ENCODE measurements around the gene VAV2. TPM values are rescaled to one million over a fixed set of nuclear protein-coding genes. Genes with fewer than 3 reads are reported as not detected.
"Not testable (repeated sequence)": the region's sequence is repeated elsewhere in the genome, so short reads cannot be mapped to it uniquely, and the experiment has no call there.

The VAV2 gene
- polyA plus RNA-seq, 2 of the 4 experiments (the other 2 are of a cell fraction): 9.8 to 21.4 TPM

DNA sequence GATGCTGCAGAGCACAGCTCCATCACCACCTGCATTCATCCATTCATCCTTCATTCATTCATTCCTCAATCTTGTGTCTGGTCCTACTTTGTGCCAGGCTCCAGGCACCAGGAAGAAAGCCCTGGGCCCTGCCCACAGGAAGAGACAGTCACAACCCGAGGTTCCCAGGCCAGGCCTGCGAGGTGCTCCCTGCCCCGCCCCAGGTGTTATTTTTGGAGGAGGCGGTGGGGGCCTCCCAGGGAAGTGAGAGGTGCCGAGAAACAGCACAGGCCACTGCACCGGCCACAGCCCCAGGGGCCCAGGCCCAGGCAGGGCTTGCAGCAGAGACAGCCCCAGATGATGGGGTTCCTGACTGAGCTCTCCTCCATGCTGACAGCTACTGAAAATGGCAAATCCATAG, 33.4 kb downstream of the VAV2 start:
- H3K9me3 ChIP-seq: no peaks in the 10 kb centered on the region
- no peak overlapping the region for H3K27ac ChIP-seq
- no peak overlapping the region for H3K4me3 ChIP-seq
- 63% methylated on average over 6 of the region's 6 CpGs for WGBS (ENCODE audit: missing lambda C conversion rate)
- peaks cover 9% of the 10 kb centered on the region; the same call in 1 of the 3 replicates for H3K4me1 ChIP-seq
- no peak for ATAC-seq
- POLR2A ChIA-PET: no interaction called here
- CTCF ChIA-PET: interaction anchor here (1.0 kb wide), 1 partner anchor 49 kb away, joined by 3 read pairs; no protein-coding TSS in a partner anchor
- TF ChIP-seq, protein P1, sequence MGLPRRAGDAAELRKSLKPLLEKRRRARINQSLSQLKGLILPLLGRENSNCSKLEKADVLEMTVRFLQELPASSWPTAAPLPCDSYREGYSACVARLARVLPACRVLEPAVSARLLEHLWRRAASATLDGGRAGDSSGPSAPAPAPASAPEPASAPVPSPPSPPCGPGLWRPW (IDR thresholded peaks at IDR 0.05): no peak
- no peak for TF ChIP-seq SREBF2 (IDR thresholded peaks at IDR 0.05)
- TF ChIP-seq NFE2L2 (conservative IDR thresholded peaks at IDR 0.05; ENCODE audit: low read length): no peak
- TF ChIP-seq NR3C1 (IDR thresholded peaks at IDR 0.05): no peak
- no peak for TF ChIP-seq HOXB13 (CRISPR knock-in tag; IDR thresholded peaks at IDR 0.05; ENCODE audit: low read depth)
- TF ChIP-seq HDAC2 (IDR thresholded peaks at IDR 0.05): no peak
- TF ChIP-seq, protein P2, sequence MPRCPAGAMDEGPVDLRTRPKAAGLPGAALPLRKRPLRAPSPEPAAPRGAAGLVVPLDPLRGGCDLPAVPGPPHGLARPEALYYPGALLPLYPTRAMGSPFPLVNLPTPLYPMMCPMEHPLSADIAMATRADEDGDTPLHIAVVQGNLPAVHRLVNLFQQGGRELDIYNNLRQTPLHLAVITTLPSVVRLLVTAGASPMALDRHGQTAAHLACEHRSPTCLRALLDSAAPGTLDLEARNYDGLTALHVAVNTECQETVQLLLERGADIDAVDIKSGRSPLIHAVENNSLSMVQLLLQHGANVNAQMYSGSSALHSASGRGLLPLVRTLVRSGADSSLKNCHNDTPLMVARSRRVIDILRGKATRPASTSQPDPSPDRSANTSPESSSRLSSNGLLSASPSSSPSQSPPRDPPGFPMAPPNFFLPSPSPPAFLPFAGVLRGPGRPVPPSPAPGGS (IDR thresholded peaks at IDR 0.05): no peak
- TF ChIP-seq CBX2 (IDR thresholded peaks at IDR 0.05; ENCODE audit: borderline replicate concordance, low read depth): no peak
- TF ChIP-seq, protein P3, sequence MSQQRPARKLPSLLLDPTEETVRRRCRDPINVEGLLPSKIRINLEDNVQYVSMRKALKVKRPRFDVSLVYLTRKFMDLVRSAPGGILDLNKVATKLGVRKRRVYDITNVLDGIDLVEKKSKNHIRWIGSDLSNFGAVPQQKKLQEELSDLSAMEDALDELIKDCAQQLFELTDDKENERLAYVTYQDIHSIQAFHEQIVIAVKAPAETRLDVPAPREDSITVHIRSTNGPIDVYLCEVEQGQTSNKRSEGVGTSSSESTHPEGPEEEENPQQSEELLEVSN (IDR thresholded peaks at IDR 0.05; ENCODE audit: borderline replicate concordance, low read depth): no peak
- no peak for TF ChIP-seq CBX8 (IDR thresholded peaks at IDR 0.05)
- no peak for TF ChIP-seq RARB (CRISPR knock-in tag; IDR thresholded peaks at IDR 0.05)
- TF ChIP-seq FOXS1 (CRISPR knock-in tag; IDR thresholded peaks at IDR 0.05): no peak
- TF ChIP-seq, protein P4, sequence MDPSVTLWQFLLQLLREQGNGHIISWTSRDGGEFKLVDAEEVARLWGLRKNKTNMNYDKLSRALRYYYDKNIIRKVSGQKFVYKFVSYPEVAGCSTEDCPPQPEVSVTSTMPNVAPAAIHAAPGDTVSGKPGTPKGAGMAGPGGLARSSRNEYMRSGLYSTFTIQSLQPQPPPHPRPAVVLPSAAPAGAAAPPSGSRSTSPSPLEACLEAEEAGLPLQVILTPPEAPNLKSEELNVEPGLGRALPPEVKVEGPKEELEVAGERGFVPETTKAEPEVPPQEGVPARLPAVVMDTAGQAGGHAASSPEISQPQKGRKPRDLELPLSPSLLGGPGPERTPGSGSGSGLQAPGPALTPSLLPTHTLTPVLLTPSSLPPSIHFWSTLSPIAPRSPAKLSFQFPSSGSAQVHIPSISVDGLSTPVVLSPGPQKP (IDR thresholded peaks at IDR 0.05; ENCODE audit: low read depth, low read length): no peak
- TF ChIP-seq EHF (CRISPR knock-in tag; IDR thresholded peaks at IDR 0.05): no peak
- no peak for TF ChIP-seq JUN (IDR thresholded peaks at IDR 0.05)
- TF ChIP-seq, protein P5, sequence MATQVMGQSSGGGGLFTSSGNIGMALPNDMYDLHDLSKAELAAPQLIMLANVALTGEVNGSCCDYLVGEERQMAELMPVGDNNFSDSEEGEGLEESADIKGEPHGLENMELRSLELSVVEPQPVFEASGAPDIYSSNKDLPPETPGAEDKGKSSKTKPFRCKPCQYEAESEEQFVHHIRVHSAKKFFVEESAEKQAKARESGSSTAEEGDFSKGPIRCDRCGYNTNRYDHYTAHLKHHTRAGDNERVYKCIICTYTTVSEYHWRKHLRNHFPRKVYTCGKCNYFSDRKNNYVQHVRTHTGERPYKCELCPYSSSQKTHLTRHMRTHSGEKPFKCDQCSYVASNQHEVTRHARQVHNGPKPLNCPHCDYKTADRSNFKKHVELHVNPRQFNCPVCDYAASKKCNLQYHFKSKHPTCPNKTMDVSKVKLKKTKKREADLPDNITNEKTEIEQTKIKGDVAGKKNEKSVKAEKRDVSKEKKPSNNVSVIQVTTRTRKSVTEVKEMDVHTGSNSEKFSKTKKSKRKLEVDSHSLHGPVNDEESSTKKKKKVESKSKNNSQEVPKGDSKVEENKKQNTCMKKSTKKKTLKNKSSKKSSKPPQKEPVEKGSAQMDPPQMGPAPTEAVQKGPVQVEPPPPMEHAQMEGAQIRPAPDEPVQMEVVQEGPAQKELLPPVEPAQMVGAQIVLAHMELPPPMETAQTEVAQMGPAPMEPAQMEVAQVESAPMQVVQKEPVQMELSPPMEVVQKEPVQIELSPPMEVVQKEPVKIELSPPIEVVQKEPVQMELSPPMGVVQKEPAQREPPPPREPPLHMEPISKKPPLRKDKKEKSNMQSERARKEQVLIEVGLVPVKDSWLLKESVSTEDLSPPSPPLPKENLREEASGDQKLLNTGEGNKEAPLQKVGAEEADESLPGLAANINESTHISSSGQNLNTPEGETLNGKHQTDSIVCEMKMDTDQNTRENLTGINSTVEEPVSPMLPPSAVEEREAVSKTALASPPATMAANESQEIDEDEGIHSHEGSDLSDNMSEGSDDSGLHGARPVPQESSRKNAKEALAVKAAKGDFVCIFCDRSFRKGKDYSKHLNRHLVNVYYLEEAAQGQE (IDR thresholded peaks at IDR 0.05): no peak
- TF ChIP-seq, protein P6, sequence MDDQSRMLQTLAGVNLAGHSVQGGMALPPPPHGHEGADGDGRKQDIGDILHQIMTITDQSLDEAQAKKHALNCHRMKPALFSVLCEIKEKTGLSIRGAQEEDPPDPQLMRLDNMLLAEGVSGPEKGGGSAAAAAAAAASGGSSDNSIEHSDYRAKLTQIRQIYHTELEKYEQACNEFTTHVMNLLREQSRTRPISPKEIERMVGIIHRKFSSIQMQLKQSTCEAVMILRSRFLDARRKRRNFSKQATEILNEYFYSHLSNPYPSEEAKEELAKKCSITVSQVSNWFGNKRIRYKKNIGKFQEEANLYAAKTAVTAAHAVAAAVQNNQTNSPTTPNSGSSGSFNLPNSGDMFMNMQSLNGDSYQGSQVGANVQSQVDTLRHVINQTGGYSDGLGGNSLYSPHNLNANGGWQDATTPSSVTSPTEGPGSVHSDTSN (IDR thresholded peaks at IDR 0.05): no peak
- TF ChIP-seq POLR2A (IDR thresholded peaks at IDR 0.05; ENCODE audit: low read length): no peak
- TF ChIP-seq RCOR1 (IDR thresholded peaks at IDR 0.05; ENCODE audit: low read depth, low read length): no peak
- no peak for FAIRE-seq
- no peak overlapping the region for H3K4me2 ChIP-seq
- DNase-seq (ENCODE audit: low read depth in 1 of 2, low spot score in 1 of 2): no peak

DNA sequence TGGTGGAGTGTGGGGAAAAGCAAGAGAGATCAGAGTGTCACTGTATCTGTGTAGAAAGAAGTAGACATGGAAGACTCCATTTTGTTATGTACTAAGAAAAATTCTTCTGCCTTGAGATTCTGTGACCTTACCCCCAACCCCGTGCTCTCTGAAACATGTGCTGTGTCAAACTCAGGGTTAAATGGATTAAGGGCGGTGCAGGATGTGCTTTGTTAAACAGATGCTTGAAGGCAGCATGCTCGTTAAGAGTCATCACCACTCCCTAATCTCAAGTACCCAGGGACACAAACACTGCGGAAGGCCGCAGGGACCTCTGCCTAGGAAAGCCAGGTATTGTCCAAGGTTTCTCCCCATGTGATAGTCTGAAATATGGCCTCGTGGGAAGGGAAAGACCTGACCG, 34.4 kb downstream of the VAV2 start:
- H3K4me1 ChIP-seq; POLR2A ChIA-PET; FAIRE-seq; H3K4me3 ChIP-seq; H3K4me2 ChIP-seq; H3K27ac ChIP-seq; DNase-seq (ENCODE audit: low read depth in 1 of 2, low spot score in 1 of 2); ATAC-seq; H3K9me3 ChIP-seq: not testable (repeated sequence)
- CTCF ChIA-PET: interaction anchor here (0.8 to 0.9 kb wide), 2 partner anchors 36 to 164 kb away, joined by 3 read pairs; no protein-coding TSS in a partner anchor
- WGBS (ENCODE audit: missing lambda C conversion rate): 80% methylated on average over 1 of the region's 7 CpGs

Data from A549 (cell line).